GM21737 (cell line): ENCODE data around the gene HPD.
"Not testable (repeated sequence)": the region's sequence is repeated elsewhere in the genome, so short reads cannot be mapped to it uniquely, and the experiment has no call there.

Experiments used
- ATAC-seq: cut with Tn5 transposase; IDR thresholded peaks from one replicate; pipeline ENCODE4 v1.9.1; 2021; ENCODE audit warnings: mild to moderate bottlenecking, moderate library complexity; ENCODE audit not compliant: unreplicated experiment

Gene HPD

DNA sequence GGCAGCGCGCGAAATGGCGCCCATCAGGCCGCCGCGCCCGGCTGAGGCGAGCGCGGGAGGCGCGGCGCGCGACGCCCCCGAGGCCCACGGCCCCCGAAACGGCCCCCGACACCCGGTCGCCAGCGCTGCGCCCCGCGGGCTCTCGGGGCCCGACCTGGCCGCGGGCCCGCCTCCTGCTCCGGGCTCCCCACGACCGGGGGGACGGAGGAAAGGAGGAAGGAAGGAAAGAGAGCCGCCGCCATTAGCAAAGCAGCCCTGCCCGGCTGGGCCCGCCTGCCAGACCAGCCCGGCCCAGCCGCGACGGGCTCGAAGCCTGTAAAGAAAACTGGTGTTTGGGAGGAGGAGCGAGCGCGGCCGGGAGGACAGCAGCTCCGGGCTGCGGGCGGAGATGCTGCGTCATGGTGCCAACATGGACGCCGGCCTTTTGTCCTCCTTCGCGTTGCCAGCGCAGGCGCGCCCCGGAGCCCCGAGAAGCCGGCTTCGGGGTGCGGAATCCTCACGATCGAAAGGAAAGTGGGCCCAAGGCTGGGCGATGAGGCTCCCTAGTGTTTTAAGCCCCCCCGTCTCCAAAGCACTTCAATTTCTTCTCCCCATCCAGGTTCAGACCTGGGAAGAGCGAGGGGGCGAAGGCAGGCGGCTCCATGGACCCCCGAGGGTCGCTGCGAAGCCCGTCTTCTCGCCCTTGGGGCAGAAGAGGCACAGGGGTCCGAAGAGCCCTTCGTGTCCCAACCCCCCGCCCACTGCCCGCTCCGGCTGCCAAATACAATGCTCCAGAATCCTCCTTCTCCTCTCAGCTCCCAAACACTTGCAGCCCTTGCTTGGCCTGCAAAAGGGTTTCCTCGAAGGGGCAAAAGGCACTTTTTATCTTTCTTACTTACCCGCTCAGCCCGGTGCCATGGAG, 57.7 kb downstream of the HPD start:
- no peak for ATAC-seq

DNA sequence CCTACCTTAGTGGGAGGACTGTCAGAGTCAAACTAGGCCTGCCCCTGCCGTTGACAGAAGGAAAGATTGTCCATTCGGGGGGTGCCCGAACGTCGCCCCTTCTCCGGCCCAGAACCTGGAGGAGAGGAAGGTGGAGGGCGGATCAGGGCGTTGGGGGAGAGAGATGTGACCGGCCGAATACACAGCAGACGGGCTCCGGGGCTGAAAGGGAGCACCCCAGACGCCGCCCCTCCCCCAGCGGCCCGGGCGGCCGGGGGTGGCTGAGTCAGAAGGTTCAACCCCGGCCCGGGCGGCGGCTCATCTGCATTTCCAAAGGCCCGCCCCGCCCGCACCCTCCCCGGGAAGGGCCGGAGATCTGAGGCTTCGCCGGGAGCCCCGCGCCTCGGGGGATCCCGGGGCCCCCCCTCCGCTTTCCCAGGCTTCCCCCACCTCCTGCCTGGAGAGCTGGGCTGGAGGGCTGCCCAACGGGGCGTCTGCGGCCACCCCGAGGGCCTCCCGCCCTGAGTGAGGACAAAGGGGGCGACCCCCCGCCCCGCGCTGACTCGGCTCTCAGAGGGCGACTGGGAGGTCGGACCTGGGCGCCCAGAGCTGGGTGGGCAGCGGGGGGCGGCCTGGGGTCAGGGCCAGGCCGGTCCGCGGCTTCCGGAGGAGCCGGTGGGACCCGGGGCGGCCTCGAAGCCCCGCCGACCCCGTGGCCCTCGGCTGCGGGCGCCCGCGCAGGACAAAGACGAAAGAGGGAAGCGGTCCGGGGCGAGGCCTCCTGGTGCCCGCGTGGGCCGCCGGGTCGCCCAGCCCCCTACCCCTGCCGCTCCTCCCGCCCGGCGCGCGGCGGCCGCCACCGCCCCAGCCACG, 58.6 kb downstream of the HPD start:
- ATAC-seq = no peak

DNA sequence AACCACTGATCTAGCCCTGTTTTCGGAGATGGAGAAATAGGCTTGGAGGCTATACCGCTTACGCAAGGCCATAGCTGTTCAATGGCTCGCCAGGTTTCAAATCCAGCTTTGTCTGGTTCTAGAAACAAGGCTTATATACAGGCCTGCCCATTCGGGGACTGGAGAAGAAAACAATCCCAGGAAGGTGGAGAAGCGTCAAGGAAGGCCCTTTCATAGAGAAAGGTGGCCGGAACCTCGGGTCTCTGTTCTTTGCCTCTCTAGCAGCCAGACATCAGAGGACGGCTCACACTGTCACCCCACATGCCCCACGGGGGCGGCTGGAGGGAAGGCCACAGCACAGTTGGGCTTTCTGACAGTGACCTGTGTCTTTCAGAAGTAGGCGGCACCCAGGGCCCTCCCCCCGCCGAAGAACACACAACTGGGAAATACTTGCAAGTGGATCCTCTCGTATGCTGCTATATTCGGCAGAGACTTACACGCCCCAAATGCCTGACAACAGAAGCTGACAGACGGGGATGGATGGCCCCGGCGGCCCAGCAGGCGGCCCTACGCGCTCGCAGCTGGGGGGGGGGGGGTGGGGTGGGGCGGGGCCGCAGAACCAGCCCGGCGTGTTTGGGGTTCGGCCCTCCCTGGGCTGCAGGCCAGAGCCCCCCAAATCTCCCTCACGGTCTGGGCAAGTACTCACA, 59.4 kb downstream of the HPD start:
- ATAC-seq = no peak

GRCh38 chr12:121798787-121799155, 59.9 kb downstream of the HPD start:
- ATAC-seq = no peak

DNA sequence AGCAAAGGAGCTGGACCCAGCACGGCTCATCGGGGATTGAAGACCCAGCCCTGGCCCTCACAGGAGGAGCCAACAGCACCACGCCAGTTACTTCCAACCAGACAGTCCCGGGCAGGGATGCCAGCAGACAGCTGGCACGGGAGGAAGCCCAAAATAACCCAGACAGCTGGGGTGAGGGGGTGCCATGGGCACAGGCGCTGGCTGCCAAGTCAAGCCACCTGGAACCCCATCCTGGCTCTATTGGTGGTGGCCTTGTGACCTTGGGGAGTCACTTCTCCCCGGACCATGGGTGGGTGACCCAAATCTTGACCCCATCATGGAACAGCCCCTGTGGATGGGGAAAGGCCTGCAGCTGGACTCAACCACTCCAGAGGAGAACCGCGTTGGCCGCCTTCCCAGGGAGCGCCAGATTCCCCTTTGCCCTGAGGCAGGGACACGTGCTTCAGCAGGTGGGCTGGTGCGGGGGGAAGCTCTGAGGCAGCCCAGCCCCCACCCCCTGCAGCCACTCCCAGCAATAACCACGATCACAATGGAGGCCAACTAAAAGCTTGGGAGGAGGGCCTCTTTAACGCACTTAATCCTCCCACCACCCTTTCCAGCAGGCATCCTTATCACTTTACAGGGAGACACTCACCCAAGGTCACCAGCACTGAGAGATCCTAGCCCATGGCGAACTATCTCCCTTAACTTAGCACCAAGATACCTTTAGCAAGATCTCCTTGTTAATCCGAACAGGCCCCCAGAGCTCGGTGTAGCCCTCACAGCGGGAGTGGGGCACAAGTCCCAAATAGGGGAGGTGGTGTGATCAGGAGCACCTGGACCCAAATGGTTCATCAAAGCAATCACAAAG, 60.5 kb downstream of the HPD start:
- ATAC-seq = no peak

- ATAC-seq = no peak
Observed at GRCh38 chr12:121796855-121797751, 61.6 kb downstream of the HPD start.

- peak; percentile 16 for ATAC-seq
Observed at GRCh38 chr12:121795034-121795968, 63.4 kb downstream of the HPD start.

DNA sequence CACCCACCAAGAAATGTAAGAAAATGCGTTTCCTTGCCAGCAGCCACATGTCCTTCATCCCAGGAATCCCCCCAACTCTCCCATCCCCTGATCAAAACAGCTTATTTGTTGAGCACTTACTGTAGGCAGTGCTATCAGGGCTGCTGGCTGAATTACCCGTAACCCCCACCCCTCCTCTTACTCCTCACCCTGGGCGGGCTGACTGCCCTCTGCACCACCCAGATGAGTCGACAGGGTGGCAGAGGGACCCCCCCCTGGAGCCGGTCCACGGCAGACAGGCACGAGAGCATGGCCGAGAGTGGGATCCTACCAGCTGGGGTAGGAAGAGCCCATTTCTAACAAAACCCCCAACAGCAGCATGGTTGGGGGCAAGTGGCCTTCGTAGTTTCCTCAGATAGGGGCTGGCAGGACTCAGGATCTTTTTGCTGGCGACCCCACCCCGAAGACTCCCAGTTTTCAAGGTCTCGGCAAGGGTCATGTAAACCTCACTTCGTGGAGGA, 64.1 kb downstream of the HPD start:
- no peak for ATAC-seq

DNA sequence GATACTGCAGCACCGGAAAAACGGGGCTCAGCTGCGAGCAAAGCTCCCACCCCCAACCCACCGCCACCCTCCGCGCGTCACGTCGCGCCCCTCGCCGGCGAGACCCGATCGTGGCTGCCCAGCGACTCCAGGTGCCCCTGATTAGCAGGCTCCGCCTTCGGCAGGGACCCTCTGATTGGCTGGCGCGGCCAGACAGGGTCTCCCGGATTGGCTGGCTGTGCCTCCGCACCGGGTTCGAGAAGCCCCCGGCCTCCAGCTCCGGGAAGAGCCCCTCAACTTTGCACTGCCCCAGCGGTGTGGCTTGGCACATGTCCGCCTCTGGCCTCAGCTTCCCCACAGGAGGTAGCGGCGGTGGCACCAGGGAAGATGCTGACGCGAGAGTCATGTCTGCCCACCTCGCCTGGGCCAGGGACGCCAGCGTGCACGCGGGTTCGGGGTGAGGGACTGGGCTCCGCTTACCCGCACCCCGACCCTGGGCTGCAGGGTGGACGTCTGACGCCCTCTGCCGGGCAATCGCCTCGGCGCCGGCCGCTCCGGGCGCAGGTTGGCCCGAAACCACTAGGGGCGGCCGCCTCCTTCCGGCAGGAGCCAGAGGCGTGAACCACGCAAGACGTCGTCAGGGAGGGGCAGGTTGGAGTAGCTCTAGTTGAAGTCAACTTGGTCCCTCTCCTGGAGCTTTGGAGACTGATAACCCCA, 64.7 kb downstream of the HPD start:
- peak; percentile 42 for ATAC-seq

DNA sequence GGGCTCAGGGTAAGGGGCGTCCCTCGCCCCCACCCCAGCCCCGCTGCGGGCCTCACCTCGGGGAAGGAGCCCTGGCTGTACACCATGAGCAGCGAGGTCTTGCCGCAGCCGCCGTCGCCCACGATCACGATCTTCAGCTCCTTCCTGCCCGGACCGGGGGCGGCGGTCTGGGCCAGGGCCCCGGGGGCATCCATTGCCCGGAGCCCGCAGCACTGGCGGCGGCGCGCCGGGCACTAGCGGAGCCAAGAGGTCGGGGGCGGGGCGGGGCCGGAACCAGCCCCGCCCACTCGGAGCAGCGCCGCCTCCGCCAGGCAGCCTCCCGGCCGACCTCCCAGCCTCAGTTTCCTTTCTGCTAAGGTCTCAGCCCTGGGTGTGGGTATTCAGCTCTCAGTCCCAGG, 65.2 kb downstream of the HPD start, which contains the start of gene RHOF:
Gene RHOF (minus strand): TSS at position 249 of the 398 bp plus-strand sequence. CDS start 55 bp downstream, at position 194.
- ATAC-seq = peak; percentile 20

GRCh38 chr12:121792607-121793439, 65.8 kb downstream of the HPD start:
- no peak for ATAC-seq

DNA sequence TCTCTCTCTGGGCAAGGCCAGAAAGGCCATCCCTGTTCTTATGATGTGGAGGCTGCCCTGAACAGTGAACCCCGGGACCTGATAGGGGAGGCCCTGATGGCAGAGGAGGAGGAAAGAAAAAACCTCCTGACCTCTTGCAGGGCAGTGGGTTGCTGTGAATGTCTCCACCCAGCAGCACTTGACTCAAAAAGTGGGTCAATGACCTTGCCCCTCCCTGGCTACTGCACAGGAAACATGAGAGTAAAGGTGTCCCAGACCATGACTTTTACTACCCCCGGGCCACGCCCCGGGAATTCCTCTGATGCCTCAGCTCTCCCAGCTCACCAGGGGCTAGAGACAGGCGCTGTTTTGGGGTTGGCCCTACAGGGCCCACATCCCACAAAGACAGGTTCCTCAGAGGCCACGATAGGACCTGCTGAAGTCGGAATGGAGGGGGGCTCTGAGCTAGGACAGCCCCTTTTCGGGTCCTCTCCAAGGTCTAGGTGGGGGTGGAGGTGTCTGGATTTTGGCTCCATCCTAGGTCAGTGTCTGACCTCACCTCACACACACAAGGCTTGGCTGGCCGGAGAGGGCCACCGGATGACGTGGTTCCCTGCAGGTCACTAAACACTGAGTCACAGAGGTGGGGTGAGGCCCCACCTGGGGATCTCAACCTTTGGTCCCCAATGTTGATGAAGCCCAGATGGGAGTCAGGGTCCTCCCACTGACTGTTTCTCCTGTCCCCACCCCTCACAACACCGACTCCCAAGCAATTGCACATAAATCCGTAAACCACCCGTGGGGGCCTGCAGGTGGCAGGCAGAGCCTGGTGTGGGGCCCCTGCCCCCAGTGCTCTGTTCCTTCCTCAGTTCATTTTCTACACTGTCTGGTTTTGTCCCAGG, 66.7 kb downstream of the HPD start:
- ATAC-seq = no peak

DNA sequence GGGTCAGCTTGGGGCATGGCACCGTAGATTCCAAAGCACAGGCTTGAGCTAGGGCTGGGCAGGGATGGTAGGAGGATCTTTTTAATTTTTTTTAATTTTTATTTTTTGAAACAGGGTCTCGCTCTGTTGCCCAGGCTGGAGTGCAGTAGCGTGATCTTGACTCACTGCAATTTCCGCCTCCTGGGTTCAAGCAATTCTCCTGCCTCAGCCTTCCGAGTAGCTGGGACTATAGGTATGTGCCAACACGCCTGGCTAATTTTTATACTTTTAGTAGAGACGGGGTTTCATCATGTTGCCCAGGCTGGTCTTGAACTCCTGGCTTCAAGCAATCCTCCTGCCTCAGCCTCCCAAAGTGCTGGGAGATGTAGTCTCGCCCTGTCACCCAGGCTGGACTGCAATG, 67.9 kb downstream of the HPD start:
- ATAC-seq = not testable (repeated sequence)

- peak; percentile 41 for ATAC-seq
Observed at GRCh38 chr12:121789800-121790728, 68.6 kb downstream of the HPD start.
